H1 (cell line): ENCODE measurements around the gene PPP6R1. TPM values are rescaled to one million over a fixed set of nuclear protein-coding genes. Genes with fewer than 3 reads are reported as not detected.

Experiments
- PHF8 ChIP-seq: fragments of 200-600 bp; sonication (generic); conservative IDR thresholded peaks from 2 replicates; pipeline ENCODE4 v1.7.1; 2012; ENCODE audit warnings: low read depth, mild to moderate bottlenecking, inconsistent platforms, low read length, moderate library complexity
- polyA plus RNA-seq, 7 experiments: library from polyadenylated mRNA; depleted of rRNA in 3 of 7; stranded (reverse) in 5 of 7; unstranded in 2 of 7; fragments of >200 nt in 5 of 7; fragments of 200-250 nt in 2 of 7; gene quantifications; 1 replicate in 5 of 7; 2 replicates in 1 of 7; 4 replicates in 1 of 7; pipeline versions ENCODE4 v1.2.1 to v1.2.3, GENCODE V29; 2011 to 2013; ENCODE audit warnings: missing spikeins in 2 of 7, mixed read lengths in 2 of 7
- total RNA-seq: library from RNA; stranded (reverse); fragmentation: NEBNext Ultra II Directional; extraction: Animal tissue kit (Norgen Biotek cat#: 25700); gene quantifications from 2 replicates; pipeline ENCODE4 v1.2.1, GENCODE V29; 2021

The PPP6R1 gene
- total and polyA plus RNA-seq, 2 of the 8 experiments (the other 6 are each of a cell fraction or from before 2014, with no cell fraction given): 36.4 to 74.4 TPM

DNA sequence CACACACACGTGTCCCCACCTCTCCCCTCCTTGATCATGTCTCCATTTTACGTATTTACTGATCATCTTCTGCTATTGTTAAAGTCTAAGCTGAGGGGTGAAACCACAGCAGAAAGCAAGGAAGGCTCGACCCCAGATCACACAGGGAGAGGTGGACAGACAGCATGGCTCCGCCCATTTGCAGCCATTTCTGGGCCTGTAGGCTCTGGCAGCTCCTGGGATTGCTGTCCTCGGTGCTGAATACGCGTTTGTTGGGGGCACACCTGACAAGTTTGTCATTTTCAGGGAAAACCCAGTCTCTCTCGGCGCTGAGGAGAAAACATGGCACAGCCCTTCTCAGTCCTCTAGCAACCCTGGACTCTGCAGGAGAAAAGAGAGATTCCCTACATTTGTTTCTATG, 38.3 kb downstream of the PPP6R1 start (continued):
- TF ChIP-seq PHF8: no peak
